Osteocyte (in vitro differentiated cells): ENCODE results near the gene CNST. TPM values are rescaled to one million over a fixed set of nuclear protein-coding genes. Genes with fewer than 3 reads are reported as not detected.

Experiments used
- DNase-seq: peaks from one replicate; pipeline ENCODE4 v3.0.0; 2021; ENCODE audit warnings: mixed read lengths; ENCODE audit not compliant: unreplicated experiment; ENCODE audit errors: extremely low spot score
- H3K27ac Mint-ChIP-seq: one replicate; pipeline ENCODE4 v1.8.0; 2021; ENCODE audit warnings: mild to moderate bottlenecking, mixed read lengths; ENCODE audit not compliant: unreplicated experiment
- H3K27me3 Mint-ChIP-seq: one replicate; pipeline ENCODE4 v1.8.0; 2021; ENCODE audit warnings: mixed read lengths; ENCODE audit not compliant: unreplicated experiment
- H3K36me3 Mint-ChIP-seq: one replicate; pipeline ENCODE4 v1.8.0; 2021; ENCODE audit warnings: mixed read lengths; ENCODE audit not compliant: unreplicated experiment
- H3K4me1 Mint-ChIP-seq: one replicate; pipeline ENCODE4 v1.8.0; 2021; ENCODE audit warnings: mixed read lengths; ENCODE audit not compliant: unreplicated experiment
- H3K4me3 Mint-ChIP-seq: one replicate; pipeline ENCODE4 v1.8.0; 2021; ENCODE audit warnings: mild to moderate bottlenecking, moderate library complexity, mixed read lengths; ENCODE audit not compliant: unreplicated experiment
- H3K9me3 Mint-ChIP-seq: one replicate; pipeline ENCODE4 v1.8.0; 2021; ENCODE audit warnings: mixed read lengths; ENCODE audit not compliant: unreplicated experiment
- CTCF ChIP-seq: fragments of 200-600 bp; sonication (generic); IDR thresholded peaks from 2 replicates; pipeline ENCODE4 v1.5.0; 2021; ENCODE audit warnings: antibody characterized with exemption, mild to moderate bottlenecking, moderate library complexity
- total RNA-seq: library from RNA; stranded (reverse); gene quantifications from 2 replicates; pipeline ENCODE4 v1.2.1, GENCODE V29; 2021

CNST gene
- total RNA-seq, 1 donor from 2014 or later, result 26.8 TPM

GRCh38 chr1:246613096-246613758 lies 47.0 kb downstream of the CNST start:
- Mint-ChIP-seq H3K27me3 (no peaks in the 10 kb centered on the region), H3K9me3 (no peaks in the 10 kb centered on the region), H3K36me3 (peaks cover 3% of the 10 kb centered on the region), H3K27ac (peak overlapping the region; percentile 54), H3K4me1 (peaks cover 55% of the 10 kb centered on the region), H3K4me3 (no peak overlapping the region)
- no peak for DNase-seq
- TF ChIP-seq CTCF, result no peak

GRCh38 chr1:246617156-246617555 lies 50.9 kb downstream of the CNST start:
- no peak overlapping the region for H3K27ac Mint-ChIP-seq

GRCh38 chr1:246617768-246618167 lies 51.5 kb downstream of the CNST start:
- Mint-ChIP-seq H3K4me1 (peaks cover 24% of the 10 kb centered on the region), H3K4me3 (no peak overlapping the region), H3K27ac (no peak overlapping the region), H3K9me3 (no peaks in the 10 kb centered on the region), H3K36me3 (peaks cover 9% of the 10 kb centered on the region), H3K27me3 (no peaks in the 10 kb centered on the region)
- no peak for DNase-seq
- no peak for TF ChIP-seq CTCF

More at GRCh38 chr1:246617156-246617555, 50.9 kb downstream of the CNST start:
- Mint-ChIP-seq H3K27me3 (no peaks in the 10 kb centered on the region), H3K9me3 (no peaks in the 10 kb centered on the region), H3K4me3 (no peak overlapping the region), H3K36me3 (peaks cover 6% of the 10 kb centered on the region), H3K4me1 (peaks cover 22% of the 10 kb centered on the region)
- DNase-seq, result no peak
- no peak for TF ChIP-seq CTCF

- H3K4me1 Mint-ChIP-seq, result peaks cover 18% of the 10 kb centered on the region
- no peaks in the 10 kb centered on the region for H3K9me3 Mint-ChIP-seq
Observed at GRCh38 chr1:246618240-246618808, 52.1 kb downstream of the CNST start.

More at GRCh38 chr1:246618240-246618808, 52.1 kb downstream of the CNST start:
- no peak for TF ChIP-seq CTCF
- DNase-seq, result no peak
- Mint-ChIP-seq H3K27me3 (no peaks in the 10 kb centered on the region), H3K4me3 (no peak overlapping the region), H3K36me3 (peaks cover 9% of the 10 kb centered on the region), H3K27ac (no peak overlapping the region)
